HG03039 (cell line): ENCODE measurements around the gene KRTDAP.

Source experiments
- ATAC-seq: cut with Tn5 transposase; IDR thresholded peaks from one replicate; pipeline ENCODE4 v1.9.1; 2021; ENCODE audit warnings: mild to moderate bottlenecking, moderate library complexity; ENCODE audit not compliant: unreplicated experiment

KRTDAP gene, protein sequence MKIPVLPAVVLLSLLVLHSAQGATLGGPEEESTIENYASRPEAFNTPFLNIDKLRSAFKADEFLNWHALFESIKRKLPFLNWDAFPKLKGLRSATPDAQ

DNA sequence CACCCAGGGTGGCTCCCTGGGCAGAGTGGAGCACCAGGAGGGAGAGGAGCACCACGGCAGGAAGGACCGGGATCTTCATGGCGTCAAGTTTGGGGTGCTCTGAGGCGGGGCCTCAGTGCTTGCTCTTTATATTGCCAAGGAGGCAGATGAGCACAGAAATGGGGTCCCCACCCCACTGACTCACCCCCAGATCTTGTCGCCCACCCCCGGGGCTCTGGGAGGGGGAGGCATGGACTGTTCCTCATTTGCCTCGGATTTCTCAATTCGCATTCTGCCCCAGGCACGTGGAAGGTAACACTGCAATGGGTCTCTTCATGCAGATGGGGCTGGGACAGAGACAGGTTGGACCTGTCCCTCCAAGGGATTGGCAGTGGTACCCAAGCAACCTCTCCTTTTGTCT lies at the start of gene KRTDAP:
Gene KRTDAP (minus strand): TSS at position 101 of the 400 bp plus-strand sequence. CDS start 22 bp downstream, at position 79.
- ATAC-seq, result no peak

DNA sequence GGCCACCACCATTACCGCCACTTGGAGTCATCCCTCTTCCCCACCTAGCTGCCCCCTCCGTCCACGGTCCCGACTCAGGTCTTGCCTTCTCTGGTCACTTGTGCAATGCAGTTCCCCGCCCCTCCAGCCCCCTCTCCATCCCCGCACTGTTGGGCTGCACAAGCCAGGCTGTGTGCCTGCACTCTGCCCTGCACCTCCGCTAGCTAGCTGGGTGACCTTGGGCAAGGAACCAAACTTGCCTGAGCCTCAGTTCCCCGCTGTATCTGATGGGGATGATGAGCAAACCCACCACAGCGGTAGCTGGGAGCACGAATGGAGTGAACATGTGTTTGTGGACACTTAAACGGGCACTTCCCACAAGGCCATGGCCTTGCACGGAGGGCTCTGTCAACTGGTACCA lies 49.6 kb upstream of the KRTDAP start:
- no peak for ATAC-seq

DNA sequence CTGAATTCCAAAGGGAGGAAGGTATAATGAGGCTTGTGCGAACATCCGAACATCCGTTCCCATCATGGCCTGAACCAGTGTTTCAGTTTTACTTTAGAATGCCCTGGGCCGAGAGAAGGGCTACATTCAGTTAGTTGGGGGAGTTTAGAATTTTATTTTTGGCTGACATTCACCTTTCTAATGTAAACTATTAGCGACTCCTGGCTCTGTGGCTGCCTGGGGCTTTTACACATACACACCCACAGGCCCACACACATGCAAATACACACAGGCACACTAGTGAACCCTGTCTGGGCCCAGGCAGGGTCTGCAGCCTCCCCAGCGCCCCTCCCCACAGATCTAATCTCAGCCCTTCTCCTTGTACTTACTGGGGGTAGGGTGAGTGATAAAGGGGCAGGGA lies 49.0 kb upstream of the KRTDAP start:
- no peak for ATAC-seq

DNA sequence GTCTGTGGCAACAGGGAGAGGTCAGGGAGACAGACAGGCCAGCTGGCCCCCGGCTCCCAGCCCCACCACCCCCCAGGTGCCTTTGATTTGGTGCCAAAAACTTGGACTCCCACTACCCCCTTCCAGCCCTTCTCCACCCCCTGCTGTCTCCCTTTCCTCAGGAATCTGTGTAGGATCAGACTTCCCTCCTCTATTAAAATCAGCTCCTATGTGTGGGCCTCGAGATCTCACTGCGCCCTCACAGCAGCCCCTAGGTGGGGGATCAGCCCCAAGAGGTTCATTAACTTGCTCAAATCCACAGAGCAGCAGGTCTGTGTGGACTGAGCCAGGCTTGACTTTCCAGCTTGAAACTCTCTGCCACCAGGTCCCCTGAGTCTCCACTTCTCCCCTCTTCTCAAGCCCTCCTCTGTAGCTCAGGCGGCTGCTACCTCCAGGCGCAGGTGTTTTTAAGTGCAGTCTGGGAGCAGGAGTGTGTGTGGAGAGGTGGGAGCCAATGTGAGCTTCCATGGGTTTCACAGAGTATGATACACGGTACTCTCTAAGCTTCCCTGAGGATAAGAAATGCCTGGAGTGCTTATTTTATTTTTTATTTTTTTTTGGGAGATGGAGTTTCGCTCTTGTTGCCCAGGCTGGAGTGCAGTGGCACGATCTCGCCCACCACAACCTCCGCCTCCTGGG lies 44.7 kb upstream of the KRTDAP start:
- ATAC-seq, result no peak

DNA sequence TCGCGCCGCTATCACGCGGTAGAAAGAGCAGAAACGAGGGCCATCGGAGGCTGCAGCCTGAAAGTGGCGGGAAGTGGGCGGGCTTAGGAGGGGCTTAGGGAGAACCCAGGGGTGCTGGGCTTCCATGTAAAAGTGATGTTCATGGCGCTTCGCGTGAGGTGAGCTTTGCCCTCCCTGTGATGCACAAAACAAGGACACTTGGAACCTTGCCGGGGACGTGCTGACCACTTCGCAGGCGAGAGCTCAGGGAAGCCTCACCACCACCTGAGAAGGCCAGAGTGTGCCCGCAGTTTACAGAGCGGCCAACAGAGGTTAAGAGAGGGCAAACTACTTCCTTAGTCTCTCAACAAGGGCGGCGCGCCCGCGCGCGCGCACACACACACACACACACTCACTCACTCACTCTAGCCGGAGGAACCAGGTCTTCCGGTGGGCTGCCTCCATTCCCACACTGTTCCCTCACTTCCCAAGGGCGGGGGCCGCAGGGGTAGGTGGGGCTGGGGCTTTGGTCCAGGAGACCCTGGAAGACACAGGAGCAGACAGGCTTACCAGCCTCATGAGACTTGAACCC lies 43.6 kb upstream of the KRTDAP start:
- ATAC-seq, result no peak

DNA sequence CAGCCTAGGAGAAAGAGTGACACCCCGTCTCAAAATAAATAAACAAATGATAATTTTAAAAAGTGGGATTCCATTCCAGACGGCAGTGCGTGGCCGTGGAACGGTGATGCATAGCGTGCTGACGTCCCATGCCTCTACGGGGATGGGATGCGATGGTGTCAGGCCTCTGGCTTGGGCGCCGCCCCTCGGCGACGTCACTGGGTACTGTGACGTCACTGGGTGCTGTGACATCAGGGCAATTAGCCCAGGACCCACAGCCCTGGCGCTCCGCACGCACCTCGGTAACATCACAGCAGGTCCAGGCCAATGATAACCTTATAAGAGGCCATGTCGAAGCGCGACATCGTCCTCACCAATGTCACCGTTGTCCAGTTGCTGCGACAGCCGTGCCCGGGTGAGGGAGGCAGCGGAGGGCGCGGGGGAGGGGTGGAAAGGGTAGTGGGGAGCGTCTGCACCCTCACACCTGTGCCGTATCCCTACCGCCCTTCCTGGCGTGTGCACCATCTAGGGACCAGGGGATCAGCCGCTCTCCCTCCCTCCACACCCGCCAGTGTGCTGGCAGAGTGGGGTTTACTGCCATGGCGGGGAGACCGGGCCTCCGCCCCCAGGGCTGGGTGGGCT lies 43.0 kb upstream of the KRTDAP start, which contains the start of gene GAPDHS:
Gene GAPDHS (plus strand): TSS at position 256 of the 621 bp plus-strand sequence. CDS start 72 bp downstream, at position 328.
- ATAC-seq, result no peak

DNA sequence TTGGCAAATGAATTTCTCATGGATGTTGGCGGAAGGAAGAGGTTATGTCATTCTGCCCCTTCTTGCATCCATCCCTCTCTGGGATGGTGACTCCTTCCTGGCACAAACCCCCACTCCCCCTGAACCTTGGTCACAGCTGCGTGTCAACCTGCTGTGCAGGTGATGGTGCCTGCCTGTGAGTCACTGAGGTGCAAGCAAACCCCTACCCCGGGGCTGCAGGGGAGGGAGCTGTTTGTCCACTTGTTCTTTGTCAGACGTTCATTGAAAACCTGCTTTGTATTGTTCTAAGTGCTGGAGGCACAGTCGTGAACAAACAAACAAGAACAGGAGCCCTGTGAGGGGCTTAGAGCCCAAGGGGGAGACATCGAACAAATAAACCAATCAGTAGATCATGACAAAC lies 41.0 kb upstream of the KRTDAP start:
- no peak for ATAC-seq

DNA sequence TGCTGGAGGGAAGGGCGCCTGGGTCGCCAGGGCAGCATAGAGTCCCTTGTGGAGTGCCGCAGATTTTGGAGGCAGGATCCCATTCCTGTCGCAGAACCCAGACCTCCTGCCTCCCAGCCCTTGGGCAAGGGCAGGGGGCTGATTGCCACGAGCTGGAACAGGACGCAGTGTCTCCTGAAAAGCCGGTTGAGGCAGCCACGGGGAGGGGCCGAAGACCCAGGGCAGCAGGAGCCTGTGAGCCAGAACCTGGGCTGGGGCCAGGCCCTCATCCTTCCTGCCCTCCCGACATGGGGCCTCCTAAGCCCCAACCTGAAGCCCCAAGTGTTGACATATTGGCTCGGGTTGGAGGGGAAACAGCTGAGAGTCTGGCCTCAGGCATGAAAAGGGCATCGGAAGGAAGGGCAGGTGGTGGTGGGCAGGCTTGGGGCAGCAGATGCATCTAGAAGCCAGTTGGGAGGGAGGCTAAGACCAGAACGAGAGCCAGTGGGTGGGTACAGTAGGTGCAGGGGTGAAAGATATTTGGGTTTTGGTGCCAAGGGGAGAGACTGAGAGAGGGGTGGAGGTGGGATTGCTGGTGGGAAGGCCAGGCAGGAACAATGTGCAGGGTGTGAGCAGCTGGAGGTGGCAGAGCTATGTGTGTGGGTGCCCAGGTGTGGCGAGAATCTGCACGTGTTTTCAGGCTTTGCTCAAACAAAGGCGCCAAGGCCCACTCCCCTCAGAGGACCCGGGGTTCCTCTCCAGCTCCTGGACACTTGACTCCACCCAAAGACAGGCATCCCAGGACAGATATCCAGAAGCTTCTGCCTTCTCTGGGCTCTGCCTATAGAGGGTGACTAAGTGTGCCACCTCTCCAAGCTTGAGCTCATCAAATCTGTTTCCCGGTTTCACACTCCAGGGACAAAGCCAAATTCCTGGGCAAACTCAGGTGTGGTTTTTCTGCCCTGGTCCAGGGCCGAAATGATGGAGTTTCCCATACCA lies 39.3 kb upstream of the KRTDAP start:
- ATAC-seq, result no peak

DNA sequence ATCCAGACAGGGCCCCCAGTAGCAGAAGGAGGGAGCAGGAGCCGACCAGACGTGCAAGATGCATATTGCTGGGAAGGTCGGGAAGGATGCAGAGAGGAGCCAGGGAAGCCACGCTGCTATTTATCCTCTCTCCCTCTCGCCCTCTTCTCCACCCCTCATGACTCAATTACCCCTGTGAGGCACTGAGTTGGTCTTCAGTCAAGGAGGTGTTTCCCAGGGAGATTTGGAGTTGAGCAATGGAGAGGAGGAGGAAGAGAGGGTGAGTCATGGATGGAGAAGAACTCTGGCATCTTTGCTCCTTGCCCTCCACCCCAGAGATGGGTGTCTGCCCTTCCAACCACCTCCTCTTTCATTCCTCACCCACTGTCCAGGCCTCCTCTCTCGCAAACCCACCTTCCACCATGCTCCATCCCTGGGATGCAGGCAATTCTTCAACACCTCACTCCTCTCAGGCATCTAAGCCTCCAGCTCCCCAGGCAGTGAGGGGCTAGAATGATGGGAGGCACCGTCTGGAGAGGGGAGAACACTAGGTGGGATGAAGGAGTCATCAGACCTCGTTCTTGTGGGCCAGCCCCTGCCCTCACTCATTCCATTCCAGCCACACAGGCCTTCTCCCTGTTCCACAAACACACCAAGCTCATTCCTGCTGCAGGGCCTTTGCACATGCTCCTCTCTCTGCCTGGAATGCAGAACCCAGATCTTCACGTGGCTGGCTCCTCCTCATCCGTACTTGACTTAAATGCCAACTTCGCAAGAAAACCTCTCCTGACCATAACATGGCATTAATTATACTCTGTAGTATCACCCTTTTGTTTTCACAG lies 38.2 kb upstream of the KRTDAP start, which contains the start of gene SBSN:
Gene SBSN (minus strand): TSS at position 94 of the 821 bp plus-strand sequence. CDS start 30 bp downstream, at position 64.
- ATAC-seq, result no peak

DNA sequence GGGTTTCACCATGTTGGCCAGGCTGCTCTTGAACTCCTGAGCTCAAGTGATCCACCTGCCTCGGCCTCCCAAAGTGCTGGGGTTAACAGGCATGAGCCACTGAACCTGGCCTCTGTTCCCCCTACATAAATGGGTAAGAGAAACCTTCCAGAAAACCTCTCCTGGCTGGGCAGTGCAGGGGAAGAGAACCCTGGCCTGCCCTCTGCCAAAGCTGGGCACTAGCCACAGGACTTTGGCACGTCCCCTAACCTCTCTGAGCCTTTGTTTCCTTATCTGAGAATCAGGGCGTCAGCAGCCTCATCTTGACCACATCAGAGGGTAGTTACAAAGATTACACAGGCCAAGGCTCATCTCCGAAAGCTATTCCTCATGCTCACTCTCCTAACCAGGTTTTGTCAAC lies 35.6 kb upstream of the KRTDAP start:
- no peak for ATAC-seq

DNA sequence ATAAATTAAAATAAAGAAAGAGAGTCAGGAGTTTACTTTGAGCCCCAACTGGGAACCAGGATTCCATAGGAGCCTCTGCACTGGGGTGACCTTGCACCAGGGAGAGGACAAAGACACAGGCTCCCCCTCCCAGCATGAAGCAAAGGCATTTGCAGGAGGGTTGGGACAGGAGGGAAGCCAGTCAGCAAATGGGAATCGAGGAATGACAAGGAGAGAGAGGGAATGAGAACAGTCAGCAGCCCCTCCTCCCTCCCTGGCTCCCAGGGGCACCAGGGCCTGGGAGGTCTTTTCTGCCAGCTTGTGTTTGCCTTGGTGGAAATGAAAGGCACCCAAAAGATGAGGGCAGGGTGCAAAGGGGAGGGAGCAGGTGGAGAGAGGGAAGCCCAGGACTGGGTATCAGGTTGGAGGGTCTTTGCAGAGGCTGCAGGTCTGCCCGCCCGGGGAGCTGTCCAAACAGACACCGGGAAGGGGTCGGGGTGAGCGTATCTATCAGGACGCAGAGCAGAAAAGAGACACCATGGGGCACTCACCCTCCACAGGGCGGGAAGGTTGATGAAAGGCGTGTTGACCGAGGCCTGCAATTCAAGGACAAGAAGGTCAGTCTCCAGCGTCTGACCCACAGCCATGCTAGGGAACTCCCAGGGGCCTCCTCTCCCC lies 34.0 kb upstream of the KRTDAP start:
- ATAC-seq, result no peak

DNA sequence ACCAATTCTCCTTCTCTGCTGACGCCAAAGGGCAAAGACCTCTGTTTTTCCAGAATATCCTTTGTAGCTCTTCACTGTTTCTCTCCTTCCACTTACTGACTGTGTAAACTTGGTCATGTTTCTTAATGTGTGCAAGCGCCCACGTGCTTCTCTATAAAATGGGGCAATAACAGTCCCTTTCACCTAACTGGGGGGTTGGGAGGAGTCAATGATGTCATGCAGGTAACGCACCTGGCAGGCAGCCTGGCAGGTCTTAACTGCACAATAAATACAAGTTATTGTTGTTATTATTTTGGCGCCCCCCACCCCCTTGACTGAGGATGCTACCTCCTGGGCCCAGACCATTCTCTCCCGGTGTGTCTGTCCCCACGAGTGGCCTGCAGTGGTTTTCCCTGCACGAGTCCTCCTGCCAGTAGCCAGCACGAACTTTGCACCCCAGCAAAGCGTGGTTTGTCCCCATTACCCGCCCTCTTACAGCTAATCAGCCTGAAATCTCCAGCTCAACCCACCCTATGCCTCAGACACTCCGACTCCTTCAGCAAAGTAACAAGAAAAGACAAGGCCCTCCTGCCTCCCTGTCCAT lies 32.6 kb upstream of the KRTDAP start:
- ATAC-seq, result no peak

DNA sequence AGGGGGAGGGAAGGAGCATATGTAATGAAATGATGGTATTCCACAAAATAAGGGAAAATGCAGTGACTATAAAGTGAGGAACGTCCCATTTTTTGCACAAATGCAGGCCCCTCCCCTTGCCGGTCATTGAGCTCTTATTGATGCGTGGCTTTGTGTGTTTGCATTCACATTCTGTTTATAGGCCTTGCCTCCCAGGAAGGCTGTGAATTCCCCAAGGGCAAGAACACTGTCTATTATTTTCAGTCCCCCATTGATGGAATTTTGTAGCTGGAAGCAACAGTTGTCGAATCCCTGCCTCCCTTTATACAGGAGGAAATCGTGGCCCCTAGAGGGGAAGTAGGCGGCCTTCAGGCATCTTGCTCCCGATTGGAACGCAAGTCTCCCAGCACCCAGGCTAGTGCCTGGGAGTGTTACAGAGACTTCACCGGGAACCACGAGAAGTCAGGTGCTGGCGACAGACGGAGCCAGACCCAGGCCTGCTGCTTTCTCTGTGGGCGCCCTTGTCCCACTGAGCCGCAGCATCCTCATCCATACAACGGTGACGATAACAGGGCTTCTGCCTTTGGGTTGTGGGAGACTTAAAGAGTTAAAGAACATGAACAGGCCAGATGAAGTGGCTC lies 31.0 kb upstream of the KRTDAP start:
- ATAC-seq, result no peak

DNA sequence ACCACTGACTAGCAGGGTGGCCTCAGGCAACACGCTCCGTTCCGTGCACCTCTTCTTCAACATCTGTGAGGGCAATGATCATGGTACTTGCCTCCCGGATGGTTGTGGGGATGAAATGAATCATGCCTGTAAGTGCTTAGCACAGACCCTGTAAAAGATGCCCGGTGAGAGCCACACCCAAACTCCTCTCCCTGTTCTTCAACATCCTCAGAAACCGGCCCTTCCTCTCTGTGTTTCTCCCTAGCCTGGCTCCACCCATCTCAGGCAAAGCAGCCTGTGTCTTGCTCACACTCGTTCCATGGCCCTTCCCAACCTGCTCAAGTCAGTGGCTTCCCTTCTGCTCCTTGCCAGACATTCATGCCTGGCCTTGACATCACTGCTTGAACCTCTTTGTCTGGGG lies 29.0 kb upstream of the KRTDAP start:
- ATAC-seq, result no peak

DNA sequence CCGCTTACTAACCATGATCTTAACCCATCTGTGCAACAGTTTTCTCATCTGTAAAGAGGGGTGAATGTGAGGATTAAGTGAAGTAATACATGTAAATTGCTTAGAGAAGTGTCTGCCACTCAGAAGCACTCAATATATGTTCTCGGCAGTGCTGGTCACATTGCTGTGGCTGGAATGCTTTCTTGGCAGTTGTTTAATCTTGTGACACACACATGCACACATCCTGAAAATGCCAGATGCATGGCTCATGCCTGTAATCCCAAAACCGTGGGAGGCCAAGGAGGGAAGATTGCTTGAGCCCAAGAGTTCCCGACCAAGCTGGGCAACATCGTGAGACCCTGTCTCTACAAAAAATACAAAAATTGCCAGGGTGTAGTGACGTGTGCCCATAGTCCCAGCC lies 28.0 kb upstream of the KRTDAP start:
- no peak for ATAC-seq

DNA sequence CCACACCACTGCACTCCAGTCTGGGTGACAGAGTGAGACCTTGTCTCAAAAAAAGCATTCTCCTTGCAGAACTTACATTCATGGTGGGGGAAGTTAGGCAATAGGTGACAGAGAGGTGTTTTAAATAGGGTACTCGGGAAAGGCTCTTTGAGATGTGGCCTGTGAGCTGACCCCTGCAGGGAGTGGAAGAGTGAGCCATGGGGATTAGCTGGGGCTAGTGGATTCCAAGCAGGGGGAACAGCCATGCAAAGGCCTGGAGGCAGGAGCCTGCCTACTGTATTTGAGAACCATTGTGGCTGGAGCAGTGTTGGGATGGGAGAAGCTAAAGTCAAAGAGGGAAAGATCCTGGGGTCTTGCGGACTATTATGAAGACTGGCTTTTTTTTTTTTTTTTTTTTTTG lies 27.1 kb upstream of the KRTDAP start:
- ATAC-seq, result no peak

DNA sequence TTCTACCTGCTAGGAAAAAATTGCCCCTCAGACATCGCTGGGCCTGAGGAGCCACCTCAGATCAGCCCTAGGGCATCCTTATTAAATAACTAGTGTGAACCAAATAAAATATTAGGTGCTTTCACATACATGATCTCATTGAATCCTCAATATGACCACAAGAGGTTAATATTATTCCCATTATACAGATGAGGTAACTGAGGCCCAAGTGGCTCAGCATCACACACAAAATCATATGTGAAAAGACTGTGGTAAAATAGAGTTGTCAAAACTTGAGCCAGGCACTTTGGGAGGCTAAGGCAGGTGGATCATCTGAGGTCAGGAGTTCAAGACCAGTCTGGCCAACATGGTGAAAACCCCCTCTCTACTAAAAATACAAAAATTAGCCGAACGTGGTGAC lies 26.0 kb upstream of the KRTDAP start:
- no peak for ATAC-seq

DNA sequence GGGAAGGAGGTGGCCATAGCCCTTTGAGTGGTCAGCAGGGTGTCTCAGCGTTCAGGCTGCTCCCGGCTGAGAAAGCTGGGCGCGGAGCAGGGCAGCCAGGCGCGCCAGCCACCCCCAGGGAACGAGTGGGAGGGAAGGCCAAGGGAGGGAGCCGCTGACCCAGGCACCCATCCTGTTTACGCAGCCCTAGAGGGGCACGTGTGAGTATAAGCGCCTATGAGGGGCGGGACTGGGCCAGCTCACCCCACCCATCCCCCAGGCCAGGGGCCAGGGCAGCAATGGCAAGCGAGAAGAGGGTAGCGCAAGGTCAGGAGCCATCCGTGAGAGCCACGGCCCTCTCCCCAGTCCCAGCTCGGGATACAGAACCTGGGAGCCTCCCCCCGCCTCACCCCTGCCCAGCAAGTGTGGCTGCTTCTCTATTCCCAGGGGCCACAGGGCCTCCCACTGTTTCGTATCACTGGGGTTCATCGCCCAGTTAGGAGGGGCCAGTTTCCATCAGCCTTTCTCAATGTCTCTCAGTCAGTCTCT lies 24.1 kb upstream of the KRTDAP start:
- ATAC-seq, result no peak
